ENCODE results near the gene GFI1.
"Not testable (repeated sequence)": the region's sequence is repeated elsewhere in the genome, so short reads cannot be mapped to it uniquely, and the experiment has no call there.

The GFI1 gene

DNA sequence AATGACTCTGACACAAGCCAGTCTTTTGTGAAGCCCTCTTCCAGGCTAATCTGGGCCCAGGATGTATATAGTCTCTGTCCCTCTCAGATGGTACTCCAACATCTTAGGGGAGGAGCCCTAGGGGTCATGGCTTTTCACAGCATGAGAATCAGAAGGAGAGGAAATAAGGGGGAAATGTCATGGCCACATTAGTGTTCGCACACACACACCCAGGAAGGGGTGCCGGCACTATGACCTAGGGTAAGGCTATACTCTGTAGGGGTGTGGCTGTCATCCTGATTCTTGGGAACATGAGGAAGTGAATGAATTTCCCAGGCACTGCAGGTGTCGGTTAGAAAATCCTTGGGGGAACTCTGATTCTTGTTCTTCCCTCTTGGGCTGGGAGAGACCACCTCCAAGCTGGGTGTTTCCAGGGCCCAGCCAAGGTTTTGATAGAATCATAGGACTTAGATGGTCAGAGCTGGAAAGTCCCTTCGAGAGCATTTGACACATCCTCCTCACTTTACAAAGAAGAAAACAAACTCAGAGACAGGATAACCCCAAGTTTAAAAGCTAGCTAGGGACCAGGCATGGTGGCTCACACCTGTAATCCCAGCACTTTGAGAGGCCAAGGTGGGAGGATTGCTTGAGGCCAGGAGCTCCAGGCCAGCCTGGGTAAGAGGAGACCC is 22.0 kb downstream of the GFI1 start:
- no peak for DNase-seq

DNA sequence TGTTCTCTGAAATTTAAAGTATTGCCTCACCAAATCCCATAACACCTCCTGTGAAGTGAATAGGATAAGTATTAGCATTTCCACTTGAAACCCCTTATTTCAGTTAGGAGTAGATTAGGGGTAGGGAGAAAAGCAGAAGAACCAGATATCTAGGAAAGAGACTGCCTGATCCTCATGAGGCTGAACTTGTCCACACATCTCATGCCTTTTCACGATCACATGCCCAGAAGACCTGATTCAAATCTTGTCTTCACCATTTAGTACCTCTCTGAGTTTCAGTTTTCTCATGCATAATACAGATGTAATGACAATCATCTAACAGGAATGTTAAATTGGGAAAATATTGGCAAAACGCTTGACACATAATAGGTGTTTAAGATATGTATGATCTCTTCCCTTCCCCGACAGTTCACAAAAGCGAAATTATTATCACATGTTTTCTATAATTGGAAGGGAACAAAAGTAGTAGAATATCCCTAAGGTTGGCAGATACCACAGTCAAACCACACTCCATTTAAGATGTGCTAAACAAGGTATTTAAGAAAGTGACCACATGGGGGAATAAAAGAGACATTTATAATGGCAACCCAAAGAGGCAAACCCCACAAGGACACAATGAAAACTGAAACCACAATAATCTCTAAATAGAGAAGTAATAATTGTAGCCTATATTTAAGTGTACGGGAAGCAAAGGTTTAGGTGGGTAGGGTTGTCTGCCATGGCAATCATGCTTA is 25.2 kb downstream of the GFI1 start:
- DNase-seq = peak; percentile 18

DNA sequence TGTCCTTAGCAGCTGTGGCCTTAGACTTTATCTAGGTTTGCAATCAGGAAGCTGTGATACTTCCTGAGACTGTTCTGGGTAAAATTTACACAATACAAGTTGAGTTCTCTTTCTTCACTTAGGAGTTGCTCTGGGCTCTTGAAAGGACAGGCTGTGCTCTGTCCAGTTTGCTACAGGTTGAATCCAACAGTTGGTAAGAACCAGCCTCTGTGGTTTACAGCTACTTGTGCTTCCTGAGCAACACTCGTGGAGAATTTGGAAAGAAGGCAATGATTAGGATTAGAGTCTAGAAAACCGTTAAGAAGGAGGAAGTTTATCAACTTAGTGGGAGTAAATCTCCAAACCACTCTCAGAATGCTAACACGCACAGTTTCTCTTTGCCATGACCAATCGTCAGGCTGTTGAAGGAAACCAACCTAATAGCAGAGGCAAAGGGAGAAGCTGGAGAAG is 26.8 kb downstream of the GFI1 start:
- DNase-seq = no peak

DNA sequence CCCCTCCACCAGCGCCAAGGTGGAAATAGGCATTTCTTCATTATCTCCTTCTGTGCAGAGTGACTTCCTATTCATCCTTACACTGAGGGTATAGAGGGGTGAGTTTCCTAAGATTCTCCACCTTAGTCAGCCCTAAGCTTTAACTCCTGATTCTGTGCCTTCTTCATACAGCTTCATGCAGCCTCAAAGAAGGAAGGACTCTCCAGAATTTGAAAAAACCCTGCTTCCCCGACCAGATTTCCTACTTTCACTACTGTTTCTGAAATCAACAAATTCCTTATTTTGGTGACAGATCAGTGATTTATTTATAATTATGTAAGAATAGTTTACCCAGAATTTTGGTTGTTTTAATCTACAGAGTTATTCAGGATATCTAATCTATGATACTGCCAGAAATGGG is 28.6 kb downstream of the GFI1 start:
- no peak for DNase-seq

DNA sequence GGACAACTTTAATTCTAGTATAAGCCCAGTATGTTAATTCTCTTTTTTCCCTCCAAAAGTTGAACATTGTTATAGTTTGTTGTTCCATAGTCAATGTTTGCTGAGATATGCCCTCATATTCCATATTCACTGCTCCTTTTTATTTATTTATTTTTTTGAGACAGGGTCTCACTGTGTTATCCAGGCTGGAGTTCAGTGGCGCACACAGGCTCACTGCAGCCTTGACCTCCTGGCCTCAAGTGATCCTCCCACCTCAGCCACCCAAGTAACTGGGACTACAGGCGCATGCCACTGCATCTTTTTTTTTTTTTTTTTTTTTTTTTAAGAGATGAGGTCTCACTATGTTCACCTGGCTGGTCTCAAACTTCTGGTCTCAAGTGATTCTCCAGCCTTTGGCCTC is 38.7 kb downstream of the GFI1 start:
- no peak for DNase-seq

DNA sequence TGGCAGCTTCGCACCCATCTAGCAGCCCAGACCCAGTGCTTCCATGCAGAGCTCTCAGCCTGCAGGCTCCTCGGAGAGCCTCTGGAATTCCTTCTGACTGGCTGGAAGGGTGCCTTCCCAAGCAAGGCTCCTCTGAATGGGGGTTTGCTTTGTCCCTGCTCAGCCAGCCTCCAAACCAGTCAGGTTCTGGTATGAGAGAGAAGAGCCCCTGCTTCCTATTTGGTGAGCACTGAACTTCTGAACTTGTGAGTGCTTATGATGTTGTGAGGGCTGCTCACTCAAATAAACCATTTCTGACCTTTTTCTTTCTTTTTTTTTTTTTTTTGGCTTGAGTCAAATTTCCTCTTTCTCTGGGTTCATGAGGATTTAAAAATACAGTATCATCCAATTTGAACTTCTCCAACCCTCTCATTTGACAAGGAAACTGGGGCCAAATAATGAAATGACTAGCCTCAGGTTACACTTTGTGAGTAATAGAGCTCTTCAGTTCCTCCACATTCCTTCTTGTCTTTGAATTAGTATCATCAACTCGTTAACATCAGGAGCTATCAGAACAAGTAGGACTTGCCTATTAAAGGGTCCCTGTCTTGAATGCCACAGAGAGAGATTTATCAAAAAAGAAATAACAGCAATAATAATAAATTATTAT is 39.6 kb downstream of the GFI1 start:
- peak; percentile 21 for DNase-seq

DNA sequence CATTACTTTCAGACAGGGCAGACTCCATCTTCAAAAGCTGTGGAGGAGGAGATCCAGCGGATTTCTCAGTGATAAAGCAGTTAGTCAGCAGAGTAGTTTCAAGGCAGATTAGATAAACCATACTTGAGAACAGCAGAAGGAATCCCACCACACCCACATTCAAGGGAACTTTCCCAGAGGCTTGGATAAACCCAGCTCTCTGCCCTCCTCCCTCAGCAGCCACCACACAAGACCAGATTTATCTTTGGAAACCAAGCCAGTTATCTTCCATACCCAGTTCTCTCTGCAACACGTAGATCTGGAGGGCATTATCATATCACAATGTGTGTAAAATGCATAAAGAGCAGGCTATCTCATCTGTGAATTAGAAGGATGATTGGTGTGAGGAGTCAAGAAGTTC is 40.2 kb downstream of the GFI1 start:
- peak; percentile 44 for DNase-seq

DNA sequence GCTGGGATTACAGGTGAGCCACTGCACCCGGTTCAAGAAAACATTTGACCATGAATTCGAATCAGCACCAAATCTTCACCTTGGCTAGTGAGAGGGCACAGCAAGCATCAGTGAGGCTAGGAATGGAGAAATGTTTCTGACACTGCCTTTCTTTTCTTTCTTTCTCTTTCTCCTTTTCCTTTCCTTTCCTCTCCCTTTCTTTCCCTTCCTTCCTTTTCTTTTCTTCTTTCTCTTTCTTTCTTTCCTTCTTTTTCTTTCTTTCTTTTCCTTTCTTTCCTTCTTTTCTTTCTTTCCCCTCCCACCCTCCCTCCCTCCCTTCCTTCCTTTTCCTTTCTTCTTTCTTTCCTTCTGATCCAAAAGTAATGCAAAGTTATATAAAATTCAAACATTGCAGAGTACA is 40.9 kb downstream of the GFI1 start:
- no peak for DNase-seq

DNA sequence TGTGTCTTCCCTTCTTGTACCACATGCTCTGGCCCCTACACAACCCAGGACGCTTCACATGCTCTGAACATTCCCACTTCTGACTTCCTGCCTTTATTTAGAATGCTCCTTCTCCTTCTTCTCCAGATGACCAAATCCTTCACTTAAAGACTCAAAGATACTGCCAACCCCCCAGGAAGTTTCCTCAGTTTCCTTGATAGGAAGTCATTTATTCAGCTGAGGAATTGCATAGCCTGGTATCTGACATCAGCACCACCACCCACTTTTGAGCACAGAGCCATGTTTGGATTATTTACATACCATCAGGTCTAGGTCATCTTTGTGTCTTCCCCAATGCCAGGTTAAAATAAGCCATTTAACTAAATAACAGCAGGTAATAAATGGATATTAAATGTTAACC is 42.4 kb downstream of the GFI1 start:
- peak; percentile 65 for DNase-seq

DNA sequence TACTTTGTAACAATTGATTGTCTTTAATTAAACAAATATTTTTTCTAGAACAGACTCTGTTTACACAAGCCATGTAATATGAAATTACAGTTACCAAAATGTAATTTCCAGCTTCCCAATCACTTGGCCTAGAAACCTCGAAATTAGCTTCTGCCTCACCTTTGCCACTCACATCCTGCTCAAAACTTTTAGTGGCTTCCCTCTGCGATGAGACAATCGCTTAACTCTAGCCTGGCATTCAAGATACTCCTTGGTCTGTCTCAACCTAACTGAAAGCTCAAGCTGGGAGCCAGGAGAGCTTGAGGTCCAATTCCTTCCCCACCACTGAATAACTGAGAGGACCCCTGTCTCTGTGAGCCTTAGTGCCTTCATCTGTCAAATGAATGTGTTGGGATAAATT is 42.8 kb downstream of the GFI1 start:
- DNase-seq = no peak

DNA sequence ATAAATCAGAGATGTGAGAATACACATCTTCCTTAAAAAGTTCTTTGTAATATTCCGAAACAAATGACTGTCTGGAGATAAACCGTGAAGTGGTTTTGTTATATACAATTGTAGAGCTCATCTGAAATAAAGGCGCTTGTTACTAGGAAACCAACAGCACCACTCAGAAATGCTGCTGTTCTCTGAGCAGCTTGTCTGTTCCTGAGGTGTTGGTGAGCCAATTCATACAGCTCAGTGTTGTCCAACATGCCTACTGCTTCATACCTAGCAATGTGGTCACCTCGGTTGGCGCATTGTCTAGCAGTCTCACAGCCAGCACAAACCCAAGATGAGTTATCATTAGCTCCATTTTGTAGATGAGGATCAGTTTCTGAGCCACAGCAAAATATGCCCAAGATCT is 44.4 kb downstream of the GFI1 start:
- DNase-seq = no peak

DNA sequence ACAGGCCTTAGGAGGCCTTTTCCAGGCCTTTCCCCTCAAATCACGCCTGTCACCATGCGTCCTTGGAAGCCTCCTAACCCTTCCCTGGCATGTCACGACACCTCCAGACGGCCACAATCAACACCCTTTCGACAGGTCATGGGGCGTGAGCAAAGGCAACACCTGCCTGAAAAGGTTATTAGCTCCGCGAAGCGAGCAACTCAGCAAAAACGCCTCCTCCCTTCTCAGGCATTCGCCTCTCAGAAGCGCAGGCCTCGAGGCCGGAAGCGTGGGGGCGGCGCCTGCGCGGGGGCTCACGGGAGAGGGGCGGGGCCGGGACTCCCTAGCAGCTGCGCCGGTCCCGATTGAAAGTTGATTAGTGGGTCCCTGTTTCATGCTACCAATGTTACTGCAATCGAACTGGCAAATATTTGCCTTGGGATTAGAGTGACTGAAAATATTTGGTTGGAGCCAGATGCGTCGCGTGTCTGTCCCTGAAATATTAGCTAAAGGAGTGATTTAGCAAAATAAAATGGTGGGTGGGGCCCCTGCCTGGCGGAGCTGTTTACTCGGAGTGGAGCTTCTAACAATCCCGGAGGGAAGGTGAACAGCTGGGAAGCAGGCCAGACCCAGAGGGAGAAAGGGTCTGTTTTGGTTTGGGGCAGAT is 44.9 kb downstream of the GFI1 start:
- no peak for DNase-seq

DNA sequence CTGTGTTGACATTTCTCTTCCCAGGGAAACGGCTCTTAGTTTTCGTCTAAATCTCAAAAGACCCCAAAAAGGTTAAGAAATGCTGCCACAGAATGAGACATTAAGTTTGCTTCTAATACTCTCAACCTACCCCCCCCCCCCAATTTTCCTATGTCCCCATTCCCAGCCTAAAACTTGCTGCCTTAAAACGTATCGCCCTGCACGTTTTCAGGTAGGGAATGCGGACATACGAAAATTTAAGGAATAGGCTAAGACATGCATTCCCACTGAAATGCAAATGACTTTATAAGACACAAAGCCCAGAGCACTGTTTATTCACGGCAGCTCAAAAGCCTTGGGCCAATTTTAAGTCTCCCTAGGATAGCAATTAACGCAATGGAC is 45.4 kb downstream of the GFI1 start:
- no peak for DNase-seq

DNA sequence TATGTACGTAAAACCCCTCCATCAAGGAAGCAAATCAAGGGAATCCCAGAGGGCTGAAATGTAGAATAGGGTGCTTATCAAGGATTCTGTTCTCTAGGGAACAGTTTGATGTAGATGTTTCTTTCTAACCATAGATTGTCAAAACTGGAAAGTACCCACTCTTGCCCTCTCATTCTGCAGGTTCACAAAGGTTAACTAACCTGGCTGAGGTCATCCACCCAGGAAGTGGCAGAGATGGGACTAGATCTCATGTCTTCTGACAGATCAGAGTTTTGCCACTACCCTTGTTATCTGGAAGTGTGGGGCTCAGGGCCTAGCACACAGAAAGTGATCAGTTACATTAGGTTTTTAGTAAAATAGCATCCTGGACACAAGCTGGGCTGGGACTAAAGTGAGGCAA is 47.4 kb downstream of the GFI1 start:
- no peak for DNase-seq

DNA sequence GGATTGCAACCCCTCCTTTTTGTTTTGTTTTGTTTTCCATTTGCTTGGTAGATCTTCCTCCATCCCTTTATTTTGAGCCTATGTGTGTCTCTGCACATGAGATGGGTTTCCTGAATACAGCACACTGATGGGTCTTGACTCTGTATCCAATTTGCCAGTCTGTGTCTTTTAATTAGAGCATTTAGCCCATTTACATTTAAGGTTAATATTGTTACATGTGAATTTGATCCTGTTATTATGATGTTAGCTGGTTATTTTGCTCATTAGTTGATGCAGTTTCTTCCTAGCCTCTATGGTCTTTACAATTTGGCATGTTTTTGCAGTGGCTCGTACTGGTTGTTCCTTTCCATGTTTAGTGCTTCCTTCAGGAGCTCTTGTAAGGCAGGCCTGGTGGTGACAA is 52.2 kb downstream of the GFI1 start:
- not testable (repeated sequence) for DNase-seq

DNA sequence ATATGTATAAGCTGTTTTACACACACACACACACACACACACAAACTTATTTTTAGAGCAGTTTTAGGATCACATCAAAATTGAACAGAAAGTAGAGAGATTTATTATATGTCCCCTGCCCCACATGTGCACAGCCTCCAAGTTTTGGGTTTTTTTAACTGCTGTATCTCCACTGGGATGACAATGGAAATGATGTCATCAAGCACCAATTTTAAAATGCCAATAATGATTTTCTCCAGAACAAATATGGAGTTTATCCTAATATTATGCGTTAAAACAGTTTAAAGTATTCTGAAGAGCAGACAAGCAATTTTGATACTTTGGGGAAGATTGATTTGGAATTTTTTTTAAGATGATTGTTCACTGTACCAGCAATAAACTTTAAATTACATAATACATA is 56.7 kb downstream of the GFI1 start:
- no peak for DNase-seq

DNA sequence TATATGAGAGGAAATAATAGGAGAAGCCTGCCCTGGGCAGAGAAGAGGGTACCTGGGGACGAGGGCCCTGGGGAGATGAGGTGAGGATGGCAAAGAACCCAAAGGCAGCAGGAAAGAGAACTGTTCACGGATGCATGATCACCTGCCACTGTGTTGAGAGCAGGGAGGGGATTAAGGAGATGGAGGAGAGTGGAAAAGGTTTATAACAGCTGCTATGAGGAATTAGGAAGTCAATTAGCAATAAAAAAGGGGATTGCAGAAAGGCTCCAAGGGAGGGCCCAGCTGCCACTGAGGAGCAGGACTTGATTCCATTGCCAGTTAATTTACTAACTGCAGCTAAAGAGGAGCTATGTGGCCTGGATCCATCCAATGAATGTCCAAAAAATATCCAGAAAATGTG is 61.1 kb downstream of the GFI1 start:
- DNase-seq = no peak

Data from EL (cell line).